AG20443 (cell line): ENCODE data around the gene MED15.
A peak's percentile ranks its signal among the peaks of the same experiment; 100 is the strongest.
"Not testable (repeated sequence)": the region's sequence is repeated elsewhere in the genome, so short reads cannot be mapped to it uniquely, and the experiment has no call there.

Experiments
- DNase-seq: peaks from one replicate; pipeline ENCODE4 v3.0.0; 2012; ENCODE audit warnings: low spot score, mixed read lengths

Gene MED15

GRCh38 chr22:20507253-20508066 lies at the start of gene MED15:
TSS of gene MED15 (plus strand) at chr22:20507610. CDS start at chr22:20507679, 69 bp downstream.
- DNase-seq, result peak; percentile 91

- no peak for DNase-seq
Measured at GRCh38 chr22:20458530-20459151, 48.8 kb upstream of the MED15 start.

- DNase-seq, result no peak
Measured at GRCh38 chr22:20459152-20459542, 48.3 kb upstream of the MED15 start.

GRCh38 chr22:20459862-20460261 lies 47.5 kb upstream of the MED15 start:
- DNase-seq, result no peak

GRCh38 chr22:20463324-20464095 lies 43.9 kb upstream of the MED15 start:
- DNase-seq, result no peak

GRCh38 chr22:20464096-20464614 lies 43.3 kb upstream of the MED15 start:
- DNase-seq, result no peak

GRCh38 chr22:20464912-20465758 lies 42.3 kb upstream of the MED15 start:
- no peak for DNase-seq

GRCh38 chr22:20465759-20466077 lies 41.7 kb upstream of the MED15 start:
- no peak for DNase-seq

- DNase-seq, result no peak
Measured at GRCh38 chr22:20466659-20467379, 40.6 kb upstream of the MED15 start.

GRCh38 chr22:20469110-20469868 lies 38.1 kb upstream of the MED15 start:
- no peak for DNase-seq

GRCh38 chr22:20470525-20470924 lies 36.9 kb upstream of the MED15 start:
- not testable (repeated sequence) for DNase-seq

GRCh38 chr22:20471126-20471833 lies 36.1 kb upstream of the MED15 start:
- DNase-seq, result no peak

GRCh38 chr22:20472629-20473442 lies 34.6 kb upstream of the MED15 start:
- DNase-seq, result no peak

- no peak for DNase-seq
Measured at GRCh38 chr22:20475115-20475436, 32.3 kb upstream of the MED15 start.

- DNase-seq, result not testable (repeated sequence)
Measured at GRCh38 chr22:20475569-20475968, 31.8 kb upstream of the MED15 start.

- DNase-seq, result not testable (repeated sequence)
Measured at GRCh38 chr22:20478059-20478458, 29.4 kb upstream of the MED15 start.

GRCh38 chr22:20479612-20480196 lies 27.7 kb upstream of the MED15 start:
- DNase-seq, result no peak

- DNase-seq, result not testable (repeated sequence)
Measured at GRCh38 chr22:20483143-20483506, 24.3 kb upstream of the MED15 start.

GRCh38 chr22:20483771-20484170 lies 23.6 kb upstream of the MED15 start:
- DNase-seq, result no peak
